ENCODE results near the gene KRTAP2-3. TPM values are rescaled to one million over a fixed set of nuclear protein-coding genes. Genes with fewer than 3 reads are reported as not detected.
"Not testable (repeated sequence)": the region's sequence is repeated elsewhere in the genome, so short reads cannot be mapped to it uniquely, and the experiment has no call there.

KRTAP2-3 gene
- polyA plus RNA-seq, 4 donors: not detected

GRCh38 chr17:41069031-41069430 lies 9.1 kb upstream of the KRTAP2-3 start:
- no peak for DNase-seq (ENCODE audit: low read depth in 4 of 4, low spot score in 3 of 4)

- no peak for DNase-seq (ENCODE audit: low read depth in 4 of 4, low spot score in 3 of 4)
Measured at GRCh38 chr17:41067281-41067680, 7.4 kb upstream of the KRTAP2-3 start.

GRCh38 chr17:41065829-41066624 lies 6.1 kb upstream of the KRTAP2-3 start, which contains the start of gene KRTAP2-4:
KRTAP2-4 (minus strand) TSS chr17:41065879; CDS start chr17:41065845, 34 bp downstream.
- DNase-seq (ENCODE audit: low read depth in 4 of 4, low spot score in 3 of 4): no peak

- not testable (repeated sequence) for DNase-seq (ENCODE audit: low read depth in 4 of 4, low spot score in 3 of 4)
Measured at GRCh38 chr17:41065016-41065689, 5.2 kb upstream of the KRTAP2-3 start.

- no peak for DNase-seq (ENCODE audit: low read depth in 4 of 4, low spot score in 3 of 4)
Measured at GRCh38 chr17:41064301-41064700, 4.4 kb upstream of the KRTAP2-3 start.

- DNase-seq (ENCODE audit: low read depth in 4 of 4, low spot score in 3 of 4): no peak
Measured at GRCh38 chr17:41063449-41063848, 3.5 kb upstream of the KRTAP2-3 start.

GRCh38 chr17:41061964-41062363 lies 2.0 kb upstream of the KRTAP2-3 start:
- no peak for DNase-seq (ENCODE audit: low read depth in 4 of 4, low spot score in 3 of 4)

- DNase-seq (ENCODE audit: low read depth in 4 of 4, low spot score in 3 of 4): not testable (repeated sequence)
Measured at GRCh38 chr17:41059276-41060051, 450 bp downstream of the KRTAP2-3 start.

GRCh38 chr17:41058741-41059140 lies 1.2 kb downstream of the KRTAP2-3 start:
- no peak for DNase-seq (ENCODE audit: low read depth in 4 of 4, low spot score in 3 of 4)

- DNase-seq (ENCODE audit: low read depth in 4 of 4, low spot score in 3 of 4): no peak
Measured at GRCh38 chr17:41057547-41057946, 2.4 kb downstream of the KRTAP2-3 start.

GRCh38 chr17:41055130-41055529 lies 4.8 kb downstream of the KRTAP2-3 start, which contains the start of gene KRTAP2-2:
KRTAP2-2 (minus strand) TSS chr17:41055230; CDS start chr17:41055211, 19 bp downstream.
- not testable (repeated sequence) for DNase-seq (ENCODE audit: low read depth in 4 of 4, low spot score in 3 of 4)

- not testable (repeated sequence) for DNase-seq (ENCODE audit: low read depth in 4 of 4, low spot score in 3 of 4)
Measured at GRCh38 chr17:41054556-41054955, 5.4 kb downstream of the KRTAP2-3 start.

GRCh38 chr17:41054025-41054424 lies 5.9 kb downstream of the KRTAP2-3 start:
- peak in 1 of 4 donors; percentile 21 for DNase-seq (ENCODE audit: low read depth in 4 of 4, low spot score in 3 of 4)

GRCh38 chr17:41052566-41052965 lies 7.3 kb downstream of the KRTAP2-3 start:
- no peak for DNase-seq (ENCODE audit: low read depth in 4 of 4, low spot score in 3 of 4)

- no peak for DNase-seq (ENCODE audit: low read depth in 4 of 4, low spot score in 3 of 4)
Measured at GRCh38 chr17:41049110-41049509, 10.8 kb downstream of the KRTAP2-3 start.

GRCh38 chr17:41048441-41048840 lies 11.5 kb downstream of the KRTAP2-3 start:
- no peak for DNase-seq (ENCODE audit: low read depth in 4 of 4, low spot score in 3 of 4)

- DNase-seq (ENCODE audit: low read depth in 4 of 4, low spot score in 3 of 4): not testable (repeated sequence)
Measured at GRCh38 chr17:41046735-41047465, 13.0 kb downstream of the KRTAP2-3 start, which contains the start of gene KRTAP2-1. KRTAP2-1 (minus strand) TSS chr17:41047316; CDS start chr17:41047267, 49 bp downstream.

- DNase-seq (ENCODE audit: low read depth in 4 of 4, low spot score in 3 of 4): no peak
Measured at GRCh38 chr17:41042953-41043352, 17.0 kb downstream of the KRTAP2-3 start.

- DNase-seq (ENCODE audit: low read depth in 4 of 4, low spot score in 3 of 4): not testable (repeated sequence)
Measured at GRCh38 chr17:41040783-41041571, 18.9 kb downstream of the KRTAP2-3 start, which contains the start of gene KRTAP1-1. KRTAP1-1 (minus strand) TSS chr17:41041450; CDS start chr17:41041397, 53 bp downstream.

Measured in left renal pelvis (tissue), 4 donors.